ENCODE results near the gene EDNRA.

DNA sequence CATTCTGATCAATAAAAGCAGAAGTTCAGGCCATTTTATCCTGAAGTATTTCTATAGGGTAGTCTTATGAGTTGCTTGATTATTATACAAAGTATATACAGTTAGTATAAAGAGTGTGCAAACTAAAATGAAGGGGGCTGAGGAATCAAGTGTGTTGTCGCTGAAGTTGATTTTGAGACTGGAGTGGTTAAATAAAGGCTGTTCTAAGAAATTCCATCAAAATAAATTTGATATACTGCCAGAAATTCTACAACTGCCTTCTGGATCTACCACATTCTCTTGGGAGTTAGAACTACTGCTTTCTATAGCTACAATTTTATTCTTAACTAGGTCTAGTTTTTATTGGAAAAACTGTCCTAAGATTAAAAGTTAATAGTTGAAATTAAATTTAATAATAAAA, 12.4 kb downstream of the EDNRA start:
- no peak for TF ChIP-seq POLR2A (IDR thresholded peaks at IDR 0.05)
- TF ChIP-seq, protein P1, sequence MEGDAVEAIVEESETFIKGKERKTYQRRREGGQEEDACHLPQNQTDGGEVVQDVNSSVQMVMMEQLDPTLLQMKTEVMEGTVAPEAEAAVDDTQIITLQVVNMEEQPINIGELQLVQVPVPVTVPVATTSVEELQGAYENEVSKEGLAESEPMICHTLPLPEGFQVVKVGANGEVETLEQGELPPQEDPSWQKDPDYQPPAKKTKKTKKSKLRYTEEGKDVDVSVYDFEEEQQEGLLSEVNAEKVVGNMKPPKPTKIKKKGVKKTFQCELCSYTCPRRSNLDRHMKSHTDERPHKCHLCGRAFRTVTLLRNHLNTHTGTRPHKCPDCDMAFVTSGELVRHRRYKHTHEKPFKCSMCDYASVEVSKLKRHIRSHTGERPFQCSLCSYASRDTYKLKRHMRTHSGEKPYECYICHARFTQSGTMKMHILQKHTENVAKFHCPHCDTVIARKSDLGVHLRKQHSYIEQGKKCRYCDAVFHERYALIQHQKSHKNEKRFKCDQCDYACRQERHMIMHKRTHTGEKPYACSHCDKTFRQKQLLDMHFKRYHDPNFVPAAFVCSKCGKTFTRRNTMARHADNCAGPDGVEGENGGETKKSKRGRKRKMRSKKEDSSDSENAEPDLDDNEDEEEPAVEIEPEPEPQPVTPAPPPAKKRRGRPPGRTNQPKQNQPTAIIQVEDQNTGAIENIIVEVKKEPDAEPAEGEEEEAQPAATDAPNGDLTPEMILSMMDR (IDR thresholded peaks at IDR 0.05) = no peak
